NB4 (cell line): ENCODE data around the gene EXOC6B.

Experiments used
- DNase-seq: peaks from one replicate; pipeline ENCODE4 v3.0.0; 2010; ENCODE audit warnings: low read depth
- H3K4me3 ChIP-seq: one replicate; pipeline ENCODE4 v1.5.1; 2011; ENCODE audit warnings: mild to moderate bottlenecking, low read depth, low read length, moderate library complexity
- CTCF ChIP-seq: IDR thresholded peaks from one replicate; pipeline ENCODE4 v1.5.1; 2012; ENCODE audit warnings: low read depth, low read length
- MAX ChIP-seq: IDR thresholded peaks from 2 replicates; pipeline ENCODE4 v1.6.1; 2011; ENCODE audit warnings: low read depth, low read length
- MYC ChIP-seq: IDR thresholded peaks from 2 replicates; pipeline ENCODE4 v1.6.1; 2011; ENCODE audit warnings: low read depth, low read length
- POLR2A ChIP-seq: IDR thresholded peaks from 2 replicates; pipeline ENCODE4 v1.6.1; 2011; ENCODE audit warnings: mild to moderate bottlenecking; ENCODE audit not compliant: insufficient read length; ENCODE audit errors: extremely low read depth

The EXOC6B gene

GRCh38 chr2:72734432-72734831 lies 91.4 kb downstream of the EXOC6B start:
- H3K4me3 ChIP-seq, result no peak overlapping the region
- no peak for TF ChIP-seq POLR2A
- TF ChIP-seq CTCF, result no peak
- TF ChIP-seq MAX, result no peak
- TF ChIP-seq MYC, result no peak
- DNase-seq, result no peak

- DNase-seq, result no peak
- H3K4me3 ChIP-seq, result no peak overlapping the region
- TF ChIP-seq POLR2A (no peak), CTCF (no peak), MYC (no peak), MAX (no peak)
Measured at GRCh38 chr2:72731116-72731515, 94.7 kb downstream of the EXOC6B start.

GRCh38 chr2:72727356-72727755 lies 98.5 kb downstream of the EXOC6B start:
- H3K4me3 ChIP-seq, result no peak overlapping the region
- TF ChIP-seq MAX, result no peak
- DNase-seq, result no peak

GRCh38 chr2:72723769-72724370 lies 102.0 kb downstream of the EXOC6B start:
- DNase-seq, result no peak
- H3K4me3 ChIP-seq, result no peak overlapping the region
- no peak for TF ChIP-seq MYC
- no peak for TF ChIP-seq POLR2A
- no peak for TF ChIP-seq CTCF
- no peak for TF ChIP-seq MAX

- DNase-seq, result no peak
Measured at GRCh38 chr2:72722492-72723070, 103.3 kb downstream of the EXOC6B start.

GRCh38 chr2:72719416-72719815 lies 106.4 kb downstream of the EXOC6B start:
- no peak for DNase-seq
- TF ChIP-seq CTCF (no peak), POLR2A (no peak), MAX (no peak), MYC (no peak)
- no peak overlapping the region for H3K4me3 ChIP-seq

More at GRCh38 chr2:72722492-72723070, 103.3 kb downstream of the EXOC6B start:
- no peak for TF ChIP-seq CTCF
- TF ChIP-seq MYC, result no peak
- H3K4me3 ChIP-seq, result no peak overlapping the region
